ENCODE results near the gene AP4B1. TPM values are rescaled to one million over a fixed set of nuclear protein-coding genes. Genes with fewer than 3 reads are reported as not detected.

AP4B1 gene
- 50.8 and 52.7 TPM in 2 replicates for total RNA-seq

DNA sequence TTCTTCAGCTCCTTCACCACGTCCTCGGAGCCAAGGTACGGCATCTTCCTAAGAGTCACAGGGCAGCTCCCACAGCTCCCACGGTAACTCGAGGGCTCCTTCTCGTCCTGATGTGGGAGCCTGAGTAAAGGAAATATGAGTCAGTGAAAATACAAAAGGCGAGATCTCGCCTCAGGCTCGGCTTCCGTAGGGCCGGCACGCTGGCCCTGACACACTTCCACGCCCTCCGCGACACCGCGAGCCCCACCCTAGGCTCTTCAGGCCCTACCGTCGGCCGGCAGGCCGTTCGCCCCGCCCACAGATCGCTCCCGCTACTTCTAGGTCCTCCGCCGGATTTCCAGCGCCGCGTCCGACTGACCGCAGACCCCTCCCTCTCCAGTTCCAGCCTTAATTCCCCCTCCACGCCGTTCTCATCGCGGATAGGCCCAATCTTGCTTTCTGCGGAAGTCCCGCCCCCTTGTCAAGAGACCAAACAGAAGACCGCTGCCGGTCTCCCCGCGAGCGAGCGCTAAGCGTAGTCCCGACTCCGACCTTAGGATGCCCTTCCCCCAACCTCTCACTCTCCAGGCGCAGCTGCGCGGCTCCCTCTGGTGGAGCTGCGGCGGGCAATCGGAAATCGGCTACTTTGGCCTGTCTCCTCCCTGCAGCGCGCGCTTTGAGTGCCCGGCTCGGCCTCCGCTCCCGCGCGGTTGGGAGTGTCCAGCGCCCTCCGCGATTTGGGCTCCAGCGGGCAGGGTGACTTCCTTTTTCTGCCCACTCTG lies at the start of gene AP4B1, which contains the start of gene DCLRE1B:
TSS of gene AP4B1 (minus strand) at position 126 of the 761 bp plus-strand sequence. CDS start at position 44, 82 bp downstream.
TSS of gene DCLRE1B (plus strand) at position 653 of the 761 bp plus-strand sequence. CDS start 261 bp downstream, outside the sequence.
- intact Hi-C loops (cut with micrococcal nuclease), result loop anchor here (1.0 to 10.0 kb wide), 17 partner anchors 24 to 1194 kb away; partner anchors contain the start of genes BCAS2, CSDE1, HIPK1 and LRIG2

DNA sequence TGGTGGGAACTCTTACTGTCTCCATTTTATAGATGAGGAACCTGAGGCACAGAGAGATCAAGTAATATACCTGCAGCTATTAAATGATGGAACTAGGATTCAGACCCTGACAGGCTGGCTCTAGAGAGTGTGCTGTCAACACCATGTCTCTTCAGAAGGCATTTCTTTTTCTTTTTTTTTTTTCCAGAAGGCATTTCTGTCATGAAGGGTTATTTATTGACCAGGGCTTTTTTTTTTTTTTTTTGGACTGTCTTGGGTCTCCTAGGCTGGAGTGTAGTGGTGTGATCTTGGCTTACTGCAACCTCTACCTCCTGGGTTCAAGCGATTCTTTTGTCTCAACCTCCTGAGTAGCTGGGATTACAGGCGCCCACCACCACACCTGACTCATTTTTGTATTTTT lies 47.1 kb upstream of the AP4B1 start:
- intact Hi-C loops (cut with micrococcal nuclease), result no loop called here

DNA sequence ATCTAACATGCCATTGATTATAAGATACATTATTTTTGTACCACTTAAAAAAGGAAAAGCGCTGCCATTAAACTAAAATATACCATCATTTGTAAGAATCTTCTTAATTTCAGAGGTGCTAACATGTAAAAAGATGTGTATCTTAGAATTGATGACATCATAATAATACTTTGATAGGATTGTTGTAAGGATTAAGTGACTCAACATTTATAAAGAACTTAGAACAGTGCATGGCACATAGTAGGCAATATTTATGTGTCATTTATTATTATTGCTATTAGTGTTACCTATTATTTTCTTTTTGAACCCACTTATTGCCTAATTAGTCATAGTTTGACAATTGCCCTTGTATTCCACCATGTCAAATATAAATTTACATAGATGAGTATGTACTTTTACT lies 46.3 kb upstream of the AP4B1 start:
- intact Hi-C loops (cut with micrococcal nuclease), result no loop called here

DNA sequence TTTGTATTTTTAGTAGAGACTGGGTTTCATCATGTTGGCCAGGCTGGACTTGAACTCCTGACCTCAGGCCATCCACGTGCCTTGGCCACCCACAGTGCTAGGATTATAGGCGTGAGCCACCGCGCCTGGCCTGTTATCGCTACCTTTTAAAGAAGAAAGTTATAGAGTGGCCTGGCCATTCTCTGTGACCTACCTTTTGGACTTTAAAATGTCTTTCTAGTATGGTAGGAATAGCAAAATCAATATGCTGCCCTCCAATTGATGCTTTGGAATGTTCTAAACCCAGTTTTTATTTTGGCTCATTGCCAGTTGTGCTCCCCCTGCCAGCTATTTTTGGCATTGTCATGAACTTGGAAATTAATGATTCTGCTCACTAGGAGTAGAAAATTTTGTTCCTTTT lies 44.4 kb upstream of the AP4B1 start:
- intact Hi-C loops (cut with micrococcal nuclease), result loop anchor here (5.0 kb wide), 2 partner anchors 47 to 137 kb away; partner anchors contain the start of genes AP4B1 and RSBN1

DNA sequence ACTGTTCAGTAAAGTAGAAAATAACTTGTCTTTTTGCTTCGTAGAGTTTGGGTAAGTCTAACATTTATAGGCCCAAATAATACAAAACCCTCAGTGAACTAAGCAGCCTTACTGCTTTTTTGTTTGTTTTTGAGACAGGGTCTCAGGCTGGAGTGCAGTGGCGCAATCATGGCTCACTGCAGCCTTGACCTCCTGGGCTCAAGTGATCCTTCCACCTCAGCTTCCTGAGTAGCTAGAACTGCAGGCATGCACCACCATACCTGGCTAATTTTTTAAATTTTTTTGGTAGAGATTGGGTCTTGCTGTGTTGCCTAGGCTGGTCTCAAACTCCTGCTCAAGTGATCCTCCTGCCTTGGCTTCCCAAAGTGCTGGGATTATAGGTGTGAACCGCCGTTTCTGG lies 43.6 kb upstream of the AP4B1 start:
- intact Hi-C loops (cut with micrococcal nuclease), result loop anchor here (5.0 kb wide), 2 partner anchors 46 to 136 kb away; partner anchors contain the start of genes AP4B1 and RSBN1

DNA sequence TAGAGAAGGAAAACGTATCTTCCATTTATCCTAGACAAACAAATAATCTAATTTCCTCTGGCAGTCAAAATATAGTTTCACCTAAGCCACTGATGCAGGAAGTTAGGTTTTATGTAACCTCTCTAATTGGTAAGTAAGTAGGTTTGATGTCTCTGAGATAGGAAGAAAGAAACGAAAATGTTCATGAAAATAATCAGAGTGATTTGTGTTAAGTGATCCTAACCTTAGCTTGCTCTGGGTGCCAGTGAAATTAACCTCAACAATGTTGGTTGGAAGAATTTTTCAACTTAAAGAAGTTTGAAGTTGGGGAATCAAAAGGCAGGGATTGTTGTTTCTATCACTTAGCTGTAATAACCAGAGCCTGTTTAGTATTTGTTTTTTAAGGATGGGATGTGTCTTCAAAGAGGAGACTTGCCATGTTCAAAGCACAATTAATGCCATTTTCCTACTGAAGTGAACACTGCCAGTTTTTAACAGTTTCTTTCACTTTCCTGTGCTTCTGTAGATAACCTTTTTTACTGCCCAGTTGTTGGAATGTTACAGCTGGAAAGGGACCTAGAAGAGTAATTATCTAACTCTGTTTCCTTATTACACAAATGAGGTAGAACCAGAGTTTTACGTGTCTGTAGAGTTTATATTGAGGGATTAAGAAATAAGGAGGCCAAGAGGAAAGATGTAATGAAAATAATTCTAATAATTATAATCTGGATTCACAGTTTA lies 42.9 kb upstream of the AP4B1 start:
- intact Hi-C loops (cut with micrococcal nuclease), result loop anchor here (1.0 to 5.0 kb wide), 4 partner anchors 8 to 135 kb away; partner anchors contain the start of genes AP4B1 and RSBN1

DNA sequence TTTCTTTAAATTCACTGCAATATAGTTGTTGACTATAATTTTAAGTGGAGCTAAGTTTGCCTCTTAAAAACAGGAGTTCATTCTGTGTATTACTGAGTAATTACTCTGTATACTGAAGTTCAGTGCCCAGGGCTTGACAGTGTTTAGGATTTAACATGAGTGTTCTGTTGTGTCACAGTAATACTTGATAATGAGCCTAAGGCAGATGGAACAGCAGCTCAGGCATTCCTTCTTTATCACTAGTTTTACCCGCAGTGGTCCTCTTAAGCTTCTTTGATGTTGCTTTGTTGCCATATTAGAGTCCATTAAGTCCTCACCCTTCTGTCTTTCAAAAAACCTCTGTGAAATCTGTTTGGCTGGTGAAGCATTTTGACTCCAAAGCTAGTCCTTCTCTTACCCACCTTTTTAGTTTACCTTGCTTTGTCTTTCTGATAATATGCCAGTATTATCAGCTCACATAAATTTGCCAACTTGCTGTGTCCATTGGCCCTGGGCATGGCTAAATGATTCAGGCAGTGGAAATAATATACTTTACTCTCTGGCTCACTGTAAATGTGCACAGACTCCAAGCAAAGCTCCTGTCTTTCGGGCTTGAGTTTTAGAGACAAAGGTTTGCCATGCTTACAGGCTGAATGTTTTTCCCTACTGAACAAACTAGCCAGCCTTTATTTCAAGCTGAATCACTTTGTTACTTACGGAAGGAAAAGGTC lies 42.2 kb upstream of the AP4B1 start:
- intact Hi-C loops (cut with micrococcal nuclease), result loop anchor here (1.0 to 5.0 kb wide), 4 partner anchors 8 to 135 kb away; partner anchors contain the start of genes AP4B1 and RSBN1

DNA sequence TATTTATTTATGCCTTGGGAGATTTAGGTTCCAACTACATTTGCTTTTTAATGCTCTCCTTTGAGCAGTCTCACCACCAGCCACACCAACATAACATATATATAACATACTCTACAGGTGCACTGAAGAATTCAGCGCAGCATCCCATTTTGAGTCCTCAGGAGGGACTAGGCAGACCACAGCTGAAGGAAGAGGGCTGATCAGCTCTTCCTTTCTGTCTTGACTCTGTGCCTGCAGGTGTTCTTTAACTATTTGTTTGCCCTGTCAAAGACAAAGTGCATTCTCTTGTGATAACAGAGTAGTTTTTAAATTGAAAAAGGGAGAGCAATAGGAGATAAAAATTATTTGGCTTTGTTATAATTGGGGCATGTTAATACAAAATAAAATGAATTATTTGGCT lies 41.5 kb upstream of the AP4B1 start:
- intact Hi-C loops (cut with micrococcal nuclease), result loop anchor here (2.0 to 5.0 kb wide), 3 partner anchors 15 to 134 kb away; partner anchors contain the start of genes AP4B1 and RSBN1

DNA sequence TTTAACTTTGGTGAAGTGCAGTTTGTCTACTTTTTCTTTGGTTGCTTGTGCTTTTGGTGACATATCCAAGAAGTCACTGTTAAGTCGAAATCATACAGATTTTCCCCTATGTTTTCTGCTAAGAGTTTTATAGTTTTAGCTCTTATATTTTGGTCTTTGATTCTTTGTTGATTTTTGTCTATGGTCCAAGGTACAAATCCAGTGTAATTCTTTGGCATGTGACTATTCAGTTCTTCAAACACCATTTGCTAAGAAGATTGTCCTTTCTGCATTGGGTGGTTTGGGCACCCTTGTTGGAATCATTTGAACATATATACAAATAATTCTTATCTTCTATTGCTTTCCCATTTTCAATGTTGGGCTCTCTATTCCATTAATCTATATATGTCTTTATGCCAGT lies 40.7 kb upstream of the AP4B1 start:
- intact Hi-C loops (cut with micrococcal nuclease), result loop anchor here (5.0 kb wide), 2 partner anchors 43 to 133 kb away; partner anchors contain the start of genes AP4B1 and RSBN1

DNA sequence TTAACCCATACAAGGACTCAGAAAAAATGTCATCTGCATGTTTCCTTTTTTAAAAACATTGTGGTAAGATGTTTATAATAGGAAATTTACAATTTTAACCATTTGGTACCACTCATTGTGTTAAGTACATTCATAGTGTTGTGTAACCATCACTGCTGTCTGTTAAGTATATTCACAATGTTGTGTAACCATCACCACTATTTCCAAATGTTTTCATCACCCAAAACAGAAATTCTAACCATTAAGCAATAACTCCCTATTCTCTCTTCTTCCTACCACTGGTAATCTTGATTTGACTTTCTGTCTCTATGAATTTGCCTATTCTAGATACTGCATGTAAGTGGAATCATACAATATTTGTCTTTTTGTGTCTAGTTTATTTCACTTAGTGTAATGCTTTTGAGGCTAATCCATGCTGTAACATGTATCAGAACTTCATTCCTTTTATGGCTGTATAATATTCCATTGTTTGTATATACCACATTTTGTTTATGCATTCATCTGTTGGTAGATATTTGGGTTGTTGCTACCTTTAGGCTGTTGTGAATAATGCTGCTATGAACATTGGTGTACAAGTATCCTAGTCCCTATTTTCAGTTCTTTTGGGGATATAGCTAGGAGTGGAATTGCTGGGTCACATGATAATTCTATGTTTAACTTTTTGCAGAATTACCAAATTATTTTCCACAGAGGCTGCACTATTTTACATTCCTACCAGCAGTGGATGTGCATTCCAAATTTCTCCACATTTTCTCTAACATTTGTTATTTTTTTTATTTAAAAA lies 38.6 kb upstream of the AP4B1 start:
- intact Hi-C loops (cut with micrococcal nuclease), result no loop called here

DNA sequence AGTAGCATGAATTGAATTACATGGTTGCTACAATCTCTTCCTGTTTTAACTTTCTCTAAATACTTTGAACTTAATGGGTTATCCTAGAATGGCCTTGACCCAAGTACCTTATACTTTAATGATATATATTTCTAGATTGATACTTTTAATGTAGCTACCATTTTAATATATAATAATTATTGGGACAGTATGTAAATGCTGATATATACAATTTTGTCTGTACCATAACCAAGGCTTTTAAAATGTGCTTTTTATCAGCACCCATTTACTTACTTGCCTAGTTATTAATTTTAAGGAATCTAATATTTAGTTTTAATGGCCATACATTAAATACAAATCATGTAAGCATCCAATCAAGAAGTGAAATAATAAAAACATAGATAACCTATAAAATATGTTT lies 37.9 kb upstream of the AP4B1 start:
- intact Hi-C loops (cut with micrococcal nuclease), result no loop called here

DNA sequence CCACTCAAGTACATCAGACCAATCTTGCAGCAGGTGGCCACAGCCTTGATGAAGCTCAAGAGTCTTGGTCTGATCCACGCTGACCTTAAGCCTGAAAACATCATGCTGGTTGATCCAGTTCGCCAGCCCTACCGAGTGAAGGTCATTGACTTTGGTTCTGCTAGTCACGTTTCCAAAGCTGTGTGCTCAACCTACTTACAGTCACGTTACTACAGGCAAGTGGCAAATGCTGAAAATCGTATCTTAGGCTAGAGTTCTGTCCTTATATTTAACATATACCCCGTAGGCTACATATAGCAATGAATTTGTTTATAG lies 36.6 kb upstream of the AP4B1 start:
- intact Hi-C loops (cut with micrococcal nuclease), result no loop called here

DNA sequence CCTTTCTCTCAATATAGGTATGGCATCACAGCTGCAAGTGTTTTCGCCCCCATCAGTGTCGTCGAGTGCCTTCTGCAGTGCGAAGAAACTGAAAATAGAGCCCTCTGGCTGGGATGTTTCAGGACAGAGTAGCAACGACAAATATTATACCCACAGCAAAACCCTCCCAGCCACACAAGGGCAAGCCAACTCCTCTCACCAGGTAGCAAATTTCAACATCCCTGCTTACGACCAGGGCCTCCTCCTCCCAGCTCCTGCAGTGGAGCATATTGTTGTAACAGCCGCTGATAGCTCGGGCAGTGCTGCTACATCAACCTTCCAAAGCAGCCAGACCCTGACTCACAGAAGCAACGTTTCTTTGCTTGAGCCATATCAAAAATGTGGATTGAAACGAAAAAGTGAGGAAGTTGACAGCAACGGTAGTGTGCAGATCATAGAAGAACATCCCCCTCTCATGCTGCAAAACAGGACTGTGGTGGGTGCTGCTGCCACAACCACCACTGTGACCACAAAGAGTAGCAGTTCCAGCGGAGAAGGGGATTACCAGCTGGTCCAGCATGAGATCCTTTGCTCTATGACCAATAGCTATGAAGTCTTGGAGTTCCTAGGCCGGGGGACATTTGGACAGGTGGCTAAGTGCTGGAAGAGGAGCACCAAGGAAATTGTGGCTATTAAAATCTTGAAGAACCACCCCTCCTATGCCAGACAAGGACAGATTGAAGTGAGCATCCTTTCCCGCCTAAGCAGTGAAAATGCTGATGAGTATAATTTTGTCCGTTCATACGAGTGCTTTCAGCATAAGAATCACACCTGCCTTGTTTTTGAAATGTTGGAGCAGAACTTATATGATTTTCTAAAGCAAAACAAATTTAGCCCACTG lies 36.0 kb upstream of the AP4B1 start:
- intact Hi-C loops (cut with micrococcal nuclease), result loop anchor here (1.0 kb wide), 1 partner anchor 9 kb away; no protein-coding TSS in a partner anchor

DNA sequence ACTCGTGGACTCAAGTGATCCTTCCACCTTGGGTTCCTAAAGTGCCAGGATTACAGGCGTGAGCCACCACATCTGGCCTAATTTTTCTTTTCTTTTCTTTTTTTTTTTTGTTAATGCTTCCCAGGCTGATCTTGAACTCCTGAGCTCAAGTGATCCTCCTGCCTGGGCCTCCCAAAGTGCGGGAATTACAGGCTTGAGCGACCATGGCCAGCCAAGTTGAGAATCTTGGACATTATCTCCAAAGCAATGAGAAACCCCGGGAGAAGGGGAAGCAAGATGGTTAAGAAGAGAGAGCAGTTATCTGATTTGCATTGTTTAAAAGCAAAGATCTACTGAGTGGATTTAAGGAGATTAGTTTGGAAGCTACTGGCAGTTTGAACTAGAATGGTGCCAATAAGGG lies 33.6 kb upstream of the AP4B1 start:
- intact Hi-C loops (cut with micrococcal nuclease), result no loop called here

DNA sequence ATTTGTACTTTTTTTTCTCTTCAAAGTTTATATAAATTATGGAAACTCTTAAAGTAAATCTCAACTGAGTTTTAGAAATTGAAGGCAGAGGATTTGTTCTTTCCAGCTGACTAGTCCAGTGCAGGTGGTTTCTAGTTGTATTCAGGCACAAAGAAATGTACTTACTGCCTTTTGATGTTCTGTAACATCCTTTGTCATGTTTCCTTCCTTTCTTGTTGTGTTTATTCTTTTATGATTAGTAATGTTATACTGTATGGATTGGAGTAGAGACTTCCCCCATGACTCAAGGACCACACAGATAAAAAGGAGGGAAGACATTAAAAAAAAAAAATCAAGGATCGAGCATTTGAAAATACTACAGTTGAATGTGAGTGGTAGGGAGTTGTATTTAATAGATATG lies 32.5 kb upstream of the AP4B1 start:
- intact Hi-C loops (cut with micrococcal nuclease), result no loop called here

DNA sequence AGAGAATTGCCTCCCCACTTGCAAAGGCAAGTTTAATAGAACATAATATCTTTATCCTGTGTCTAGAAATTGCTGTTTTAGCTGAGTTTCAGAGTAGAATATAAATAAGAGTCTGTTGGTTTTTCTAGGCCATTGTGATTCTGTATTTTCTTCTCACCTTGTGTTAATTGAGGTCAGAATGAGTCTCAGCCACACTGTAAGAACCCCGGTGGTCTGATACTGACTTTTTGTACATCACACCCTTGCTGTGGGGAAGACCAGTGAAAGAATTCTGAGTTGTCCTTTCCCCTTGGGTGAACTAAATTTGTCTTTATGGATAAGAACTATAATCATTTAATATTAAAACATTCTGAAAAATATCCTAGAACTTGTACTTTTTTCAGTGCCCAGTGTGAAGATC lies 31.4 kb upstream of the AP4B1 start:
- intact Hi-C loops (cut with micrococcal nuclease), result no loop called here

DNA sequence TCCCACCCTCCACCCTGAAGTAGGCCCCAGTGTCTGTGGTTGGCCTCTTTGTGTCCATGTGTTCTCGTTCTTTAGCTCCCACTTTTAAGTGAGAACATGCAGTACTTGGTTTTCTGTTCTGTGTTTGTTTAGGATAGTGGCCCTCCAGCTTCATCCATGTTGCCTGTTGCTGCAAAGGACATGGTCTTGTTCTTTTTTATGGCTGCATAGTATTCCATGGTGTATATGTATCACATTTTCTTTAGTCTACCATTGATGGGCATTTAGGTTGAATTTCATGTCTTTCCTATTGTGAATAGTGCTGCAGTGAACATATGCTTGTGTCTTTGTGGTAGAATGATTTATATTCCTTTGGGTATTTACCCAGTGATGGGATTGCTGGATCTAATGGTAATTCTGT lies 30.6 kb upstream of the AP4B1 start:
- intact Hi-C loops (cut with micrococcal nuclease), result no loop called here

DNA sequence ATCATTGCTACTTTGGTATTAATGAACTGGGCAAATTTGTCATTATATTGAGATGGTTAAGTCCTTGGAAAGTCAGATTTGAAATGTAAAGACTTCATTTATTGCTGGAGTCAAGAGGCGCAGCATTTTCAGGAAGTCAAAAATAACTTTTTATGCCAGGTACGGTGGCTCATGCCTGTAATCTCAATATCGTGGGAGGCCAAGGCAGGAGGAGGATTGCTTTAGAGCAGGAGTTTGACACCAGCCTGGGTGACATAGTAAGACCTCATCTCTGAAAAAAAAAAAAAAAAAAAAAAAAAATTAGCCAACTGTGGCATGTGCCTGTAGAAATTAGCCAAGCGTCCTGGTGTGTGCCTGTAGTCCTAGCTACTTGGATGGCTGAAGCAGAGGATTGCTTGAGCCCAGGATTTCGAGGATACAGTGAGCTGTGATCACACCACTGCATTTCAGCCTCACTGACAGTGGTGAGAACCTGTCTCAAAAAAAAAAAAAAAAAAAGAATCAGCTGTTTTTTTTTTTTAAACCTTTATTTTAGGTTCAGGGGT lies 30.0 kb upstream of the AP4B1 start:
- intact Hi-C loops (cut with micrococcal nuclease), result loop anchor here (5.0 kb wide), 1 partner anchor 862 kb away; the partner anchor contains the start of gene LRIG2

DNA sequence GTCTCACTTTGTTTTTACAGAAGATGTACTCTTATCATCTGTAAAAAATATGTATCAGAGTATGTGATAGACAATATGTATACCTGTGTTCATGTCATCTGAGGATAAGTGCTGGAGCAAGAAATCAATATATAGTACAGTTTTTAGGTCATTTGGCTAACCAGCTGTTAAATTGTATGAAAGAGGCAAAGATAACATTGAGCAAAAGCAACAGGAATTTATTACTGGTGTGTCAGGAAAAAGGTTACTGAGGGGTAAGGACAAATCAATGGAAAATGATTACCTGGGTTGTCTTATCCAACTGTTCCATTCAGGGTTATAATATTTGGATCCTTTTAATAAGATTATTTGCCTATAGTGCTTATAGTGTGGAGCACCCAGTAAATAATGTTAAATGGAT lies 29.4 kb upstream of the AP4B1 start:
- intact Hi-C loops (cut with micrococcal nuclease), result loop anchor here (5.0 kb wide), 1 partner anchor 862 kb away; the partner anchor contains the start of gene LRIG2
